ENCODE measurements around the gene BRAF. TPM values are rescaled to one million over a fixed set of nuclear protein-coding genes. Genes with fewer than 3 reads are reported as not detected.

Gene BRAF
- total and polyA plus RNA-seq, 2 donors (not counting 3 experiments of a cell fraction or from before 2014, with no cell fraction given) = 6.6 to 26.2 TPM

DNA sequence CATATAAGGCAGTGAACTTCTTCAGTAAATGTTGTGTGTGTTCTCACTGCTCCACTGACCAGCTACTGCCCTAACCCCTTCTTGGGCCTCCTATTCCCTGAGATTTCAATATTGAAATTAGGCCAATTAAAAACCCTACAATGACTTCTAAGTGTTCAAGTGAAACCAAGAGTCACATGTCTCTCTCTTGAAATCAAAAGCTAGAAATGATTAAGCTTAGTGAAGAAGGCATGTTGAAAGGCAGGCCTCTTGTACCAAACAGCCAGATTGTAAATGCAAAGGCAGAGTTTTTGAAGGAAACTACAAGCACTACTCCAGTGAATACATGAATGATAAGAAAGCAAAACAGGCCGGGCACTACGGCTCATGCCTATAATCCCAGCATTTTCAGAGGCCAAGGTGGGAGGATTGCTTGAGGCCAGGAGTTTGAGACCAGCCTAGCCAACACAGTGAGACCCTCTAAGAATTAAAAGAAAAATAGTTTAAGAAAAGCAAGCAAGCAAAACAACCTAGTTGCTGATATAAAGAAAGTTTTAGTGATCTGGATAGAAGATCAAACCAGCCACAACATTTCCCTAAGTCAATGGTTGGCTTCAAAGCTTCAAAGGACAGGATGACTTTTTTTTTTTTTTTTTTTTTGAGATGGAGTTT lies 22.3 kb downstream of the BRAF start:
- Histone ChIP-seq H3K4me3 (replicated peaks in 1 of 3; ENCODE audit: insufficient read depth in 1 of 3, low read depth in 1 of 3, low read length in 3 of 3) (no peak overlapping the region), H3K9me3 (replicated peaks; ENCODE audit: control insufficient read depth, insufficient read depth, low read length) (no peaks in the 10 kb centered on the region), H3K79me2 (ENCODE audit: control insufficient read depth, insufficient read depth, low read length) (peaks cover 53% of the 10 kb centered on the region), H3K36me3 (ENCODE audit: control insufficient read depth in 2 of 2, extremely low read depth in 1 of 2, insufficient read depth in 2 of 2, low read length in 2 of 2) (no peaks in the 10 kb centered on the region), H3K27me3 (ENCODE audit: control insufficient read depth in 2 of 2, insufficient read depth in 2 of 2, low read length in 2 of 2) (no peaks in the 10 kb centered on the region), H2AFZ (ENCODE audit: low read depth, low read length) (no peak overlapping the region), H4K20me1 (replicated peaks; ENCODE audit: control insufficient read depth, extremely low read depth, insufficient read depth, low read length) (peaks cover 3% of the 10 kb centered on the region), H3K4me1 (ENCODE audit: control insufficient read depth, extremely low read depth, insufficient read depth, low read length) (no peaks in the 10 kb centered on the region), H3K9ac (replicated peaks; ENCODE audit: extremely low read depth, insufficient read depth, low read length) (no peak overlapping the region), H3K27ac (ENCODE audit: insufficient read depth, low read depth, low read length) (no peak overlapping the region), H3K9me1 (replicated peaks; ENCODE audit: control insufficient read depth, extremely low read depth, insufficient read depth, low read length) (no peaks in the 10 kb centered on the region), H3K4me2 (ENCODE audit: insufficient read depth, low read length) (no peak overlapping the region)
- ChIA-PET POLR2A (no interaction called here), CTCF (no interaction called here)
- dilution Hi-C loops (cut with MboI; ENCODE audit: extremely low pct_ligation_motif_present, low sequenced_read_pairs) = no loop called here
- DNase-seq (ENCODE audit: low read depth, low spot score) (no peak), FAIRE-seq (no peak)
- intact Hi-C loops (cut with micrococcal nuclease) = no loop called here
- no TSS peak for BruUV-seq (replicated peaks)
- TF ChIP-seq JUN (IDR thresholded peaks at IDR 0.05; ENCODE audit: borderline replicate concordance, insufficient read depth, insufficient read length, low read depth) (no peak), EZH2 (IDR thresholded peaks at IDR 0.05; ENCODE audit: borderline replicate concordance, low read depth, low read length, severe bottlenecking) (no peak), GATA2 (IDR thresholded peaks at IDR 0.05; ENCODE audit: insufficient read depth, insufficient read length, low read depth, low read length) (no peak), POLR2AphosphoS5 (IDR thresholded peaks at IDR 0.05; ENCODE audit: insufficient read depth, low read depth, low read length) (no peak), MYC (IDR thresholded peaks at IDR 0.05; ENCODE audit: low read depth, low read length) (no peak), FOS (IDR thresholded peaks at IDR 0.05; ENCODE audit: borderline replicate concordance, insufficient read depth, low read length) (no peak), POLR2A (IDR thresholded peaks at IDR 0.05; ENCODE audit: low read depth, low read length) (no peak)
- TF ChIP-seq, protein P1, sequence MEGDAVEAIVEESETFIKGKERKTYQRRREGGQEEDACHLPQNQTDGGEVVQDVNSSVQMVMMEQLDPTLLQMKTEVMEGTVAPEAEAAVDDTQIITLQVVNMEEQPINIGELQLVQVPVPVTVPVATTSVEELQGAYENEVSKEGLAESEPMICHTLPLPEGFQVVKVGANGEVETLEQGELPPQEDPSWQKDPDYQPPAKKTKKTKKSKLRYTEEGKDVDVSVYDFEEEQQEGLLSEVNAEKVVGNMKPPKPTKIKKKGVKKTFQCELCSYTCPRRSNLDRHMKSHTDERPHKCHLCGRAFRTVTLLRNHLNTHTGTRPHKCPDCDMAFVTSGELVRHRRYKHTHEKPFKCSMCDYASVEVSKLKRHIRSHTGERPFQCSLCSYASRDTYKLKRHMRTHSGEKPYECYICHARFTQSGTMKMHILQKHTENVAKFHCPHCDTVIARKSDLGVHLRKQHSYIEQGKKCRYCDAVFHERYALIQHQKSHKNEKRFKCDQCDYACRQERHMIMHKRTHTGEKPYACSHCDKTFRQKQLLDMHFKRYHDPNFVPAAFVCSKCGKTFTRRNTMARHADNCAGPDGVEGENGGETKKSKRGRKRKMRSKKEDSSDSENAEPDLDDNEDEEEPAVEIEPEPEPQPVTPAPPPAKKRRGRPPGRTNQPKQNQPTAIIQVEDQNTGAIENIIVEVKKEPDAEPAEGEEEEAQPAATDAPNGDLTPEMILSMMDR (IDR thresholded peaks at IDR 0.05; ENCODE audit: extremely low read depth in 1 of 2, insufficient read depth in 1 of 2, low read depth in 1 of 2, low read length in 2 of 2) = no peak
- TF ChIP-seq, protein P2, sequence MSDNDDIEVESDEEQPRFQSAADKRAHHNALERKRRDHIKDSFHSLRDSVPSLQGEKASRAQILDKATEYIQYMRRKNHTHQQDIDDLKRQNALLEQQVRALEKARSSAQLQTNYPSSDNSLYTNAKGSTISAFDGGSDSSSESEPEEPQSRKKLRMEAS (IDR thresholded peaks at IDR 0.05; ENCODE audit: insufficient read depth, insufficient read length) = no peak

Data from endothelial cell of umbilical vein (primary cell).